ENCODE measurements around the gene EXOC3.

DNA sequence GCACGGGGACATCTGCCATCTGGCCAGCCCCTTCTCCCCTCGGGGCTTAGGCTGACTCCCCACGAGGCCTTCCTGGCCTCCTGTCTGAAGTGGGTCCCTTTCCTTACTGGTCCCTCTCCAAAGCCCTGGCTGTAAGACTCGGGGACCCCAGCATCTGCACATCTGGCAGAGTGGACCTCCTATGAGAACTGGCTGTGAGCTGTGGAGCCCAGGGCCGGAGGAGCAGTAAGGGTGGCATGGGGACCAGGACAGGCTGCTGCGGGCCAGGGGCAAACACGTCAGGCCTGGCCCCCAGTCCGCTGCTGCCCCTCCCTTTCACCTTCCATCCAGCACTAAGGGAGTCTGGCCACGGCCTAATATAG is 33.8 kb downstream of the EXOC3 start:
- TF ChIP-seq, protein P1, sequence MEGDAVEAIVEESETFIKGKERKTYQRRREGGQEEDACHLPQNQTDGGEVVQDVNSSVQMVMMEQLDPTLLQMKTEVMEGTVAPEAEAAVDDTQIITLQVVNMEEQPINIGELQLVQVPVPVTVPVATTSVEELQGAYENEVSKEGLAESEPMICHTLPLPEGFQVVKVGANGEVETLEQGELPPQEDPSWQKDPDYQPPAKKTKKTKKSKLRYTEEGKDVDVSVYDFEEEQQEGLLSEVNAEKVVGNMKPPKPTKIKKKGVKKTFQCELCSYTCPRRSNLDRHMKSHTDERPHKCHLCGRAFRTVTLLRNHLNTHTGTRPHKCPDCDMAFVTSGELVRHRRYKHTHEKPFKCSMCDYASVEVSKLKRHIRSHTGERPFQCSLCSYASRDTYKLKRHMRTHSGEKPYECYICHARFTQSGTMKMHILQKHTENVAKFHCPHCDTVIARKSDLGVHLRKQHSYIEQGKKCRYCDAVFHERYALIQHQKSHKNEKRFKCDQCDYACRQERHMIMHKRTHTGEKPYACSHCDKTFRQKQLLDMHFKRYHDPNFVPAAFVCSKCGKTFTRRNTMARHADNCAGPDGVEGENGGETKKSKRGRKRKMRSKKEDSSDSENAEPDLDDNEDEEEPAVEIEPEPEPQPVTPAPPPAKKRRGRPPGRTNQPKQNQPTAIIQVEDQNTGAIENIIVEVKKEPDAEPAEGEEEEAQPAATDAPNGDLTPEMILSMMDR (conservative IDR thresholded peaks at IDR 0.05) = no peak
- no peak for TF ChIP-seq ZFX (IDR thresholded peaks at IDR 0.05)
